Kidney (tissue), 14 donors: ENCODE measurements around the gene CNPY2. TPM values are rescaled to one million over a fixed set of nuclear protein-coding genes. Genes with fewer than 3 reads are reported as not detected.
"Not testable (repeated sequence)": the region's sequence is repeated elsewhere in the genome, so short reads cannot be mapped to it uniquely, and the experiment has no call there.

Experiments used
- DNase-seq, 5 donors: peaks; one replicate each; pipeline ENCODE4 v3.0.0-alpha.2; 2013 to 2020
- FAIRE-seq: peaks from 2 replicates; lab custom pipeline; 2012; peaks lifted over from hg19 to GRCh38; lab: Jason Lieb, UNC
- H3K27ac ChIP-seq, 2 donors: one replicate each; pipeline ENCODE4 v1.7.0; 2013; ENCODE audit warnings: low read depth in 2 of 2, low read length in 2 of 2, inconsistent platforms in 1 of 2
- H3K27me3 ChIP-seq: one replicate; pipeline ENCODE4 v1.7.1; 2013; ENCODE audit warnings: low read length, inconsistent platforms; ENCODE audit not compliant: control insufficient read depth, insufficient read depth
- H3K36me3 ChIP-seq, 3 donors: one replicate each; pipeline versions ENCODE4 v1.7.0 to v1.7.1; 2013; ENCODE audit warnings: low read length in 3 of 3, control low read depth in 1 of 3, inconsistent platforms in 1 of 3; ENCODE audit not compliant: insufficient read depth in 3 of 3, control insufficient read depth in 2 of 3
- H3K4me1 ChIP-seq, 3 donors: one replicate each; pipeline versions ENCODE4 v1.7.0 to v1.7.1; 2013; ENCODE audit warnings: low read length in 3 of 3, inconsistent platforms in 1 of 3, low read depth in 1 of 3; ENCODE audit not compliant: control insufficient read depth in 2 of 3, insufficient read depth in 2 of 3
- H3K4me3 ChIP-seq, 3 donors: one replicate each; pipeline versions ENCODE4 v1.7.0 to v1.8.1; 2013; ENCODE audit warnings: low read length in 3 of 3, control low read depth in 1 of 3, inconsistent platforms in 1 of 3
- H3K9ac ChIP-seq, 3 donors: one replicate each; pipeline versions ENCODE4 v1.7.0 to v1.7.1; 2013; ENCODE audit warnings: low read length in 3 of 3, control low read depth in 1 of 3, inconsistent platforms in 1 of 3
- H3K9me3 ChIP-seq, 3 donors: one replicate each; pipeline versions ENCODE4 v1.7.0 to v1.7.1; 2013; ENCODE audit warnings: low read length in 3 of 3, control low read depth in 1 of 3, inconsistent platforms in 1 of 3; ENCODE audit not compliant: control insufficient read depth in 2 of 3, insufficient read depth in 1 of 3
- CTCF ChIP-seq: IDR thresholded peaks from 3 replicates; pipeline ENCODE4 v1.5.1; 2012; ENCODE audit warnings: mild to moderate bottlenecking, moderate library complexity, borderline replicate concordance; ENCODE audit not compliant: insufficient read depth; ENCODE audit errors: extremely low read depth
- intact Hi-C: fragments of 100-400 bp; cut with DNase I; formaldehyde crosslinking; loops from one replicate; pipeline ENCODE4 v1.11.1; 2022
- polyA plus RNA-seq: library from polyadenylated mRNA; stranded (reverse); fragments of 350-450 nt; fragmentation: Illumina TruSeq; extraction: RNeasy Lipid Tissue Mini Kit (QIAGEN cat#74804); gene quantifications from one replicate; pipeline ENCODE4 v1.2.3, GENCODE V29; 2014; ENCODE audit warnings: low read depth, low replicate concordance; ENCODE audit not compliant: insufficient read depth
- total RNA-seq: library from RNA; stranded (reverse); fragmentation: NEBNext Ultra II Directional; extraction: Animal tissue kit (Norgen Biotek cat#: 25700); gene quantifications from one replicate; pipeline ENCODE4 v1.2.1, GENCODE V29; 2021
- donor health status: control.
- donor health status: control.
- donor health status: control.
- donor health status: control.
- donor health status: control.
- donor health status: DM: yes; HTN: yes; CAD: no.
- donor health status: Normal renal cell carcinoma (clear cell type).

CNPY2 gene
- total and polyA plus RNA-seq, 2 donors from 2014 or later, result 112 to 156 TPM

- TF ChIP-seq CTCF, result no peak
- Histone ChIP-seq H3K4me3 (no peak overlapping the region), H3K27ac (no peak overlapping the region), H3K27me3 (no peaks in the 10 kb centered on the region), H3K9me3 (no peaks in the 10 kb centered on the region), H3K36me3 (peaks cover 12 to 56% (median 22%) of the 10 kb centered on the region in 3 donors), H3K4me1 (no peaks in the 10 kb centered on the region), H3K9ac (no peak overlapping the region)
- FAIRE-seq, result no peak
- intact Hi-C loops, result no loop called here
- DNase-seq, result no peak
These were observed 33.8 kb downstream of the CNPY2 start for GRCh38 chr12:56282030-56282429.

GRCh38 chr12:56280849-56281248, 34.9 kb downstream of the CNPY2 start:
- intact Hi-C loops, result no loop called here
- Histone ChIP-seq H3K4me1 (no peaks in the 10 kb centered on the region), H3K9me3 (no peaks in the 10 kb centered on the region), H3K9ac (no peak overlapping the region), H3K27ac (no peak overlapping the region), H3K36me3 (peaks cover 13 to 61% (median 26%) of the 10 kb centered on the region in 3 donors), H3K27me3 (no peaks in the 10 kb centered on the region), H3K4me3 (no peak overlapping the region)
- DNase-seq (no peak), FAIRE-seq (no peak)
- no peak for TF ChIP-seq CTCF

- no peak overlapping the region for H3K27ac ChIP-seq
- no peak overlapping the region for H3K4me3 ChIP-seq
- H3K27me3 ChIP-seq, result no peaks in the 10 kb centered on the region
- no peak for DNase-seq
- intact Hi-C loops, result no loop called here
- H3K36me3 ChIP-seq, result peaks cover 10 to 69% (median 38%) of the 10 kb centered on the region in 3 donors
- no peak overlapping the region for H3K9ac ChIP-seq
- no peak for FAIRE-seq
- TF ChIP-seq CTCF, result no peak
- no peaks in the 10 kb centered on the region for H3K9me3 ChIP-seq
- H3K4me1 ChIP-seq, result no peaks in the 10 kb centered on the region
These were observed 36.9 kb downstream of the CNPY2 start for GRCh38 chr12:56278905-56279304.

- Histone ChIP-seq H3K4me1 (no peaks in the 10 kb centered on the region), H3K9ac (no peak overlapping the region), H3K36me3 (peaks cover 9 to 55% (median 34%) of the 10 kb centered on the region in 3 donors), H3K27me3 (no peaks in the 10 kb centered on the region), H3K4me3 (no peak overlapping the region), H3K27ac (no peak overlapping the region), H3K9me3 (no peaks in the 10 kb centered on the region)
- FAIRE-seq (no peak), DNase-seq (no peak)
- intact Hi-C loops, result no loop called here
- no peak for TF ChIP-seq CTCF
These were observed 41.5 kb downstream of the CNPY2 start for GRCh38 chr12:56274299-56274698.

GRCh38 chr12:56272468-56272867, 43.3 kb downstream of the CNPY2 start:
- peaks cover 9 to 42% (median 33%) of the 10 kb centered on the region in 3 donors for H3K36me3 ChIP-seq
- H3K9me3 ChIP-seq, DNase-seq, H3K9ac ChIP-seq, H3K27me3 ChIP-seq, FAIRE-seq, H3K4me1 ChIP-seq, H3K4me3 ChIP-seq, intact Hi-C loops, H3K27ac ChIP-seq: not testable (repeated sequence)
